Choroid plexus epithelial cell (primary cell): ENCODE data around the gene ETV1.

Experiments used
- DNase-seq: peaks from one replicate; pipeline ENCODE4 v3.0.0-alpha.2; 2010; ENCODE audit warnings: low read depth
- H3K4me3 ChIP-seq: 2 replicates; pipeline ENCODE4 v1.5.1; 2011; ENCODE audit warnings: low read depth, mild to moderate bottlenecking, control low read depth, low read length, moderate library complexity
- TF ChIP-seq, protein P1 (sequence below): conservative IDR thresholded peaks from 2 replicates; pipeline ENCODE4 v1.5.1; 2011; ENCODE audit warnings: low read depth, mild to moderate bottlenecking, control low read depth, inconsistent platforms, low read length, moderate library complexity

Gene ETV1

DNA sequence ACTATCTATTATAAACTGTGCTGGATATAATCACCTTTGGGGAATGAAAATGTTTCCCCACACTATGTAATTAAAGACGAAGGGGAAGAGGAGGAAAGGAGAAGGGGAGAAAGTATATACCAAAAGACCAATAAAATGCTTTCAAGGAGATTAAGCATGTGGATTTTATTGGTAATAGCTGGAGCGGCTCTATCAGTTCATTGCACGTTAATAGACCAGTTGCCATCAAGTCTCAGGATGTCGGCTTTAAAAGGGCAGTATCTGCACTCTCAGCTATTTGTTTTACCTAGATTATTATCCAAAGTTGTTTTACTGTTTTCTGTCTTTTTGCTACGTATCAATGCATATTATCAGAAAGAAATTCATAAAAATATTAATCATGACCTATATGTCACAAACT lies 9.0 kb downstream of the ETV1 start:
- no peak for DNase-seq
- TF ChIP-seq, protein P1, sequence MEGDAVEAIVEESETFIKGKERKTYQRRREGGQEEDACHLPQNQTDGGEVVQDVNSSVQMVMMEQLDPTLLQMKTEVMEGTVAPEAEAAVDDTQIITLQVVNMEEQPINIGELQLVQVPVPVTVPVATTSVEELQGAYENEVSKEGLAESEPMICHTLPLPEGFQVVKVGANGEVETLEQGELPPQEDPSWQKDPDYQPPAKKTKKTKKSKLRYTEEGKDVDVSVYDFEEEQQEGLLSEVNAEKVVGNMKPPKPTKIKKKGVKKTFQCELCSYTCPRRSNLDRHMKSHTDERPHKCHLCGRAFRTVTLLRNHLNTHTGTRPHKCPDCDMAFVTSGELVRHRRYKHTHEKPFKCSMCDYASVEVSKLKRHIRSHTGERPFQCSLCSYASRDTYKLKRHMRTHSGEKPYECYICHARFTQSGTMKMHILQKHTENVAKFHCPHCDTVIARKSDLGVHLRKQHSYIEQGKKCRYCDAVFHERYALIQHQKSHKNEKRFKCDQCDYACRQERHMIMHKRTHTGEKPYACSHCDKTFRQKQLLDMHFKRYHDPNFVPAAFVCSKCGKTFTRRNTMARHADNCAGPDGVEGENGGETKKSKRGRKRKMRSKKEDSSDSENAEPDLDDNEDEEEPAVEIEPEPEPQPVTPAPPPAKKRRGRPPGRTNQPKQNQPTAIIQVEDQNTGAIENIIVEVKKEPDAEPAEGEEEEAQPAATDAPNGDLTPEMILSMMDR = no peak
- H3K4me3 ChIP-seq = no peak overlapping the region

DNA sequence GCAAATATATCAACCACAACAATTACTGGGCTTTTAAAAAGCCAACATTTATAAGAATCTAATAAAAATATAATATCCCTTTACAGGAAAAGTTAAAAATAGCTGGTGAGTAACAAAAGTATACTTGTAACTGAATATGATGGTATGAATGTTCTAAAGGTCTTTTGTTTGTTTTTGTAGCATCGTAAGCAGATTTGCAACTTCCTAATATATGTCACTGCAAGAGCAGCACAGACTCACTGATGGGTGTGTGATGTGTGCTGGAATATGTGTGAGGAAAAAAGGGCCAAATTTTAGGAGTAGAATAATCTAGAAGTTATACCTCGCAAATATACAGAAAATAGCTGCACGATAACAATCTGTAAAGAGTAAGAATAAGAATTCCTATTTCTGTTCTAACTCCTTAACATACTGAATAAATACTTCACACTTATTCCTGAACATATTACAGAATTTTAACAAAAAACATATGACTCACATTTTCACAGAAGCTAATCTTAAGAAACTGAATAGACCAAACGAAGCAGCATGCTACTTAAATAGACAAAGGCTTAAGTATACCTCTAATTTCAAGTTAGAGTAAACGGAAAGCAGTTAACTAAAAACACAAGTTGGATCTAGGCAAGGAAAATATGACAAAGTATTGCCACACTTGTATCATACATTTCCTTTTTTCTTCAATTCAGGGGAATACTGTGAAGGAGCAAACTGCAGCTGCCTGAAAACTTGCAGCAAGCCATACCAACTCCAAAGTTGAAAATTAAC lies 9.6 kb downstream of the ETV1 start:
- TF ChIP-seq, protein P1 = no peak
- DNase-seq = peak; percentile 86
- no peak overlapping the region for H3K4me3 ChIP-seq

DNA sequence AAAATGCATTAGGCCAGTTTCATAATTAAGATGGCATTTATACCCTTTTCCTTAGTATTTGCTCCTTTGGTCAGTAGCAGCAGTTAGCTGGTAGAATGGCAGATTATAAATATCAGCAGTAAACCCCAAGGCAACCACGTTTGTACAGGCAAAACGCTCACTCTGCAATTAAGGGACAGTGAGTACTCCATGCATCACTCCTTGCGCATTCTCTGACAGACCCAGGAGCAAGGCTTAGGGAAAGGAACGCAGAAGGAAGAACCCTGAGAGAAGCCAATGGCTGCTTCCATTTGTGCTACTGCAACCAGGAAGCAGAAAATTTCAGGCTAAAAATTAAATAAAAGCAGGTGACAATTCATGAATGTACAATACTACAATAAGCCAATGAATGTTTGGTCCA lies 12.9 kb downstream of the ETV1 start:
- no peak for DNase-seq
- H3K4me3 ChIP-seq = no peak overlapping the region
- TF ChIP-seq, protein P1 = no peak

DNA sequence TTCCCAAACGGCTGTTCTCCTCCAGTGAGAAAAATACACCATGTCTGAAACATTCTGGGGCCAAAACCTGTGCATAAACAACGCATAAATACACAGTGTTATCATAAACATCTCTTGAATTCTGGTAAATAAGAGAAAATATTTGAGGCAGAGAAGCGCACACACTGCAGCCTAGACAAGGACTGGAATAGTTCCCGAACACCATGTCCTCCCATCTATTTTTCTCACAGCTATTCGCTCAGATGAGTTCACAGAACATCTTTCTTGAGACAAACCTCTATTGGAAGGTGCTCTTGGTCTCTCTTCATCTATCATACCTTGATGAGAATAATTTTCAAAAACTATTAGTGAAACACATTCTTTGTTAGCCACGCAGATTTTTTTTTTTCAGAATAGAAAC lies 24.4 kb downstream of the ETV1 start:
- no peak for DNase-seq
- no peak overlapping the region for H3K4me3 ChIP-seq
- TF ChIP-seq, protein P1 = no peak

DNA sequence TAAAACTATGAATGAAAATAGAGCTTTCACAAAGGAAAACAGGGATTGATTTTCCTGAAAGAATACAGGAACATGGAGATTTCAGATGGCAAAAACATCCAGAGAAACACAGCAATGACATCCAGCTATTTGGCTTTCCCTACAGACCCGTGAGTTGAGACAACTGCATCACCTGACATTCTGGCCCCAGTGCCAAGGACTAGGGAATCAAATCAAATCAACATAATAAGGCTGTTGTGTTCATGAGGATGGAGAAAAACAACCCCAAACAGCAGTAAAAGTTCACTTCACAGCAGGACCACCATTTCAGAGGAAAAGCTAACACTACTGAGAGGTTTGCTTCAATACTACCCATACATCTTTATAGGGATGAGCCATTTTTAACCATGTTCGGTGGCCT lies 25.5 kb downstream of the ETV1 start:
- TF ChIP-seq, protein P1 = no peak
- H3K4me3 ChIP-seq = no peak overlapping the region
- DNase-seq = no peak

DNA sequence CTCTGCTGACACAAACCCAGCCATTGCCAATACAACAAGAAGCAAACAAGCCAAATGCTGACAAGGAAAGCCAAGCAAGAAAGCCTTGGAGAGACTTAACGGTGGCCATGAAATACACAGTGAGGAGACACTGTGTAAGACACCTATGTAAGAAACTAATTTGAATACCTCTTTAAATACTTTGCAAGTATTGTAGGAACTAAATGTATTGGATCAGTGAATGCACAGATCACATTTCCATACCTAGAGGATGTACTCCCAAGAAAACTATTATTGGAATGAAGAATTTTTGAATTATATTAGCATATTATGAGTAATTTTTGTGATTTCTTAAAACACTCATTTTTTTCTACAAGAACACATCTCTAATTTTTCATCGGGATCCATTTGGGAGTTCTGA lies 34.0 kb downstream of the ETV1 start:
- TF ChIP-seq, protein P1 = no peak
- no peak overlapping the region for H3K4me3 ChIP-seq
- DNase-seq = no peak

DNA sequence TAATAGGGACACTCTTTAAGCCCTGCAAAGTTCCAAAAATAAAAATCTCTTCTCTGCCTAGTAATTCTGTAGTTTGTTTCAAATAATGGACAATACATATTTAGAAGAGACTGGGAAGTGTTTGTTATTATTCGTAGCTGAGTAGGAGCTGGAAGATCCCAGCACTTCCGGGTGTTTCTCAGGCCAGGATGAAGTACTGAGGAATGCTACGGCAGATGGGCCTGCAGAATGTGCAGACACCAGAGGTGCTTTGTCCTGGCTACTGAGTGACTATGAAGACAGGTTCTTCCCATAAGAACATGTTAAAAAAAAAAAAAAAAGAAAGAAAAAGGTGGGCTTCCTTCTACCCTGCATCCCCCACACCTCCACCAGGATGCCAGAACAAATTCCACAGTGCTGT lies 36.1 kb downstream of the ETV1 start:
- TF ChIP-seq, protein P1 = no peak
- no peak for DNase-seq
- H3K4me3 ChIP-seq = no peak overlapping the region
